ENCODE results near the gene HOXD4.

DNA sequence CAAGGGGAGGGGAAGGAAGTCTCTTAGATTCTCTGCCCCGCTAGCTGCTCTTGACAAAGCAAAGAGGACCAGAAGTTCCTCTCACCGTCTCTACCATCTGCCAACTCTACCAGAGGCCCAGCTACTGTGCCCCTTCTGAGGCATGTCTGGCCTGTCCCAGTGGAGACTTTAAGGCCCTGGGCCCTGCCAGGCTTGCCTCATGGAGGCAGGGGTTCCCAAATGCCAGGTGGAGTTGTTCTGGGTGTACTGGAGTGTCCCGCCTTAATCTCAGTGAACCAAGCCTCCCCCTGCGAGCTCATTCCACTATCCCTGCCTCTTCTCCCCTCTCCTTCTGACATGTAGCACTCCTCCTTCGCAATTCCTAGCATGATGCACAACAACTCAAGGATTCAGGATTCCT lies 49.5 kb upstream of the HOXD4 start:
- TF ChIP-seq GLIS3 (CRISPR knock-in tag; IDR thresholded peaks at IDR 0.05): no peak
- TF ChIP-seq ESRRG (CRISPR knock-in tag; IDR thresholded peaks at IDR 0.05): no peak
- no peak for TF ChIP-seq TOX (CRISPR knock-in tag; IDR thresholded peaks at IDR 0.05; ENCODE audit: borderline replicate concordance)
- no peak for TF ChIP-seq ZFP30 (CRISPR knock-in tag; IDR thresholded peaks at IDR 0.05)
- TF ChIP-seq, protein P1, sequence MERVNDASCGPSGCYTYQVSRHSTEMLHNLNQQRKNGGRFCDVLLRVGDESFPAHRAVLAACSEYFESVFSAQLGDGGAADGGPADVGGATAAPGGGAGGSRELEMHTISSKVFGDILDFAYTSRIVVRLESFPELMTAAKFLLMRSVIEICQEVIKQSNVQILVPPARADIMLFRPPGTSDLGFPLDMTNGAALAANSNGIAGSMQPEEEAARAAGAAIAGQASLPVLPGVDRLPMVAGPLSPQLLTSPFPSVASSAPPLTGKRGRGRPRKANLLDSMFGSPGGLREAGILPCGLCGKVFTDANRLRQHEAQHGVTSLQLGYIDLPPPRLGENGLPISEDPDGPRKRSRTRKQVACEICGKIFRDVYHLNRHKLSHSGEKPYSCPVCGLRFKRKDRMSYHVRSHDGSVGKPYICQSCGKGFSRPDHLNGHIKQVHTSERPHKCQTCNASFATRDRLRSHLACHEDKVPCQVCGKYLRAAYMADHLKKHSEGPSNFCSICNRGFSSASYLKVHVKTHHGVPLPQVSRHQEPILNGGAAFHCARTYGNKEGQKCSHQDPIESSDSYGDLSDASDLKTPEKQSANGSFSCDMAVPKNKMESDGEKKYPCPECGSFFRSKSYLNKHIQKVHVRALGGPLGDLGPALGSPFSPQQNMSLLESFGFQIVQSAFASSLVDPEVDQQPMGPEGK (CRISPR knock-in tag; IDR thresholded peaks at IDR 0.05; ENCODE audit: borderline replicate concordance): no peak
- no peak for TF ChIP-seq ZFP3 (CRISPR knock-in tag; IDR thresholded peaks at IDR 0.05)

Data from SK-N-SH treated with all-trans-retinoic acid at 6 μM for 48 hours (cell line).